Karpas-422 (cell line): ENCODE measurements around the gene THPO. TPM values are rescaled to one million over a fixed set of nuclear protein-coding genes. Genes with fewer than 3 reads are reported as not detected.

ENCODE experiments used
- DNase-seq: peaks from one replicate; pipeline ENCODE4 v3.0.0-alpha.2; 2015
- H2AFZ ChIP-seq: fragments of 200-600 bp; sonication (generic); 2 replicates; pipeline ENCODE4 v1.6.1; 2014; ENCODE audit warnings: antibody characterized with exemption, low read length, mixed read lengths
- H3K27ac ChIP-seq: fragments of 200-600 bp; sonication (generic); 2 replicates; pipeline ENCODE4 v1.5.1; 2014; ENCODE audit warnings: mild to moderate bottlenecking, low read length, moderate library complexity
- H3K27me3 ChIP-seq: fragments of 200-600 bp; sonication (generic); 2 replicates; pipeline ENCODE4 v1.6.1; 2014; ENCODE audit warnings: low read length, mixed read lengths
- H3K36me3 ChIP-seq: fragments of 200-600 bp; sonication (generic); 2 replicates; pipeline ENCODE4 v1.6.1; 2014; ENCODE audit warnings: low read length, mixed read lengths; ENCODE audit not compliant: insufficient read depth
- H3K4me1 ChIP-seq: fragments of 200-600 bp; sonication (generic); 2 replicates; pipeline ENCODE4 v1.6.1; 2014; ENCODE audit warnings: mild to moderate bottlenecking, low read length, mixed read lengths
- H3K4me2 ChIP-seq: fragments of 200-600 bp; sonication (generic); 2 replicates; pipeline ENCODE4 v1.6.1; 2014; ENCODE audit warnings: low read length, low read depth, mild to moderate bottlenecking; ENCODE audit not compliant: poor library complexity, severe bottlenecking
- H3K4me3 ChIP-seq: fragments of 200-600 bp; sonication (generic); 2 replicates; pipeline ENCODE4 v1.5.1; 2014; ENCODE audit warnings: mild to moderate bottlenecking, antibody characterized with exemption, low read length, mixed read lengths
- H3K79me2 ChIP-seq: fragments of 200-600 bp; sonication (generic); 2 replicates; pipeline ENCODE4 v1.6.1; 2014; ENCODE audit warnings: mild to moderate bottlenecking, low read length, mixed read lengths
- H3K9ac ChIP-seq: fragments of 200-600 bp; sonication (generic); 2 replicates; pipeline ENCODE4 v1.6.0; 2014; ENCODE audit warnings: low read length
- H3K9me2 ChIP-seq: fragments of 200-600 bp; sonication (generic), shearing (Covaris generic); replicated peaks from 2 replicates; pipeline ENCODE4 v1.6.0; 2014; ENCODE audit warnings: mild to moderate bottlenecking, low read length, moderate library complexity; ENCODE audit not compliant: insufficient read depth
- H3K9me3 ChIP-seq: fragments of 300-700, 200-600 bp; sonication (generic); 2 replicates; pipeline ENCODE4 v1.6.1; 2014; ENCODE audit warnings: low read length, mixed read lengths
- H4K20me1 ChIP-seq: fragments of 200-600 bp; sonication (generic); 2 replicates; pipeline ENCODE4 v1.6.1; 2014; ENCODE audit warnings: mild to moderate bottlenecking, antibody characterized with exemption, low read length, low read depth; ENCODE audit not compliant: insufficient read depth
- total RNA-seq: library from RNA; depleted of rRNA; stranded (reverse); fragments of >200 nt; shearing (Covaris generic); gene quantifications from 2 replicates; pipeline ENCODE4 v1.2.3, GENCODE V29; 2014; ENCODE audit warnings: low replicate concordance

Gene THPO
- total RNA-seq, 1 experiment from 2014 or later, result 12.5 TPM

- Histone ChIP-seq H3K36me3 (no peaks in the 10 kb centered on the region), H3K4me3 (no peak overlapping the region), H3K9me3 (no peaks in the 10 kb centered on the region), H4K20me1 (no peaks in the 10 kb centered on the region), H3K9ac (no peak overlapping the region), H3K79me2 (peaks cover 8% of the 10 kb centered on the region; the same call in 1 of the 2 replicates), H3K27me3 (no peaks in the 10 kb centered on the region), H3K4me2 (no peak overlapping the region), H2AFZ (no peak overlapping the region), H3K9me2 (no peaks in the 10 kb centered on the region), H3K27ac (no peak overlapping the region), H3K4me1 (peaks cover 13% of the 10 kb centered on the region)
- DNase-seq, result no peak
These were observed 20.5 kb downstream of the THPO start for GRCh38 chr3:184357248-184358123.

GRCh38 chr3:184355261-184356040, 22.6 kb downstream of the THPO start:
- H3K4me1 ChIP-seq, result peaks cover 5% of the 10 kb centered on the region

GRCh38 chr3:184354754-184355153, 23.3 kb downstream of the THPO start:
- Histone ChIP-seq H3K4me2 (no peak overlapping the region), H2AFZ (no peak overlapping the region), H3K9me3 (no peaks in the 10 kb centered on the region), H3K27ac (no peak overlapping the region), H3K4me1 (no peaks in the 10 kb centered on the region), H3K27me3 (no peaks in the 10 kb centered on the region), H3K79me2 (no peaks in the 10 kb centered on the region), H3K4me3 (no peak overlapping the region), H3K9ac (no peak overlapping the region; the same call in 1 of the 2 replicates), H3K9me2 (no peaks in the 10 kb centered on the region), H3K36me3 (no peaks in the 10 kb centered on the region), H4K20me1 (no peaks in the 10 kb centered on the region)
- peak; percentile 46 for DNase-seq

More at GRCh38 chr3:184355261-184356040, 22.6 kb downstream of the THPO start:
- H3K27me3 ChIP-seq, result no peaks in the 10 kb centered on the region
- H3K9me2 ChIP-seq, result no peaks in the 10 kb centered on the region
- no peak overlapping the region for H3K9ac ChIP-seq
- H3K4me3 ChIP-seq, result no peak overlapping the region
- no peak overlapping the region for H3K27ac ChIP-seq
- no peak overlapping the region for H3K4me2 ChIP-seq
- H3K9me3 ChIP-seq, result no peaks in the 10 kb centered on the region
- DNase-seq, result peak; percentile 39
- no peaks in the 10 kb centered on the region for H3K79me2 ChIP-seq
- no peaks in the 10 kb centered on the region for H3K36me3 ChIP-seq
- no peaks in the 10 kb centered on the region for H4K20me1 ChIP-seq
- no peak overlapping the region for H2AFZ ChIP-seq

- Histone ChIP-seq H3K27ac (no peak overlapping the region), H3K36me3 (no peaks in the 10 kb centered on the region), H3K9ac (no peak overlapping the region; the same call in 1 of the 2 replicates), H3K4me1 (no peaks in the 10 kb centered on the region), H3K27me3 (no peaks in the 10 kb centered on the region), H2AFZ (no peak overlapping the region), H3K9me2 (no peaks in the 10 kb centered on the region), H3K9me3 (no peaks in the 10 kb centered on the region), H3K79me2 (no peaks in the 10 kb centered on the region), H4K20me1 (no peaks in the 10 kb centered on the region), H3K4me3 (no peak overlapping the region), H3K4me2 (no peak overlapping the region)
- peak; percentile 89 for DNase-seq
These were observed 23.8 kb downstream of the THPO start for GRCh38 chr3:184354121-184354728.

GRCh38 chr3:184353546-184353941, 24.5 kb downstream of the THPO start:
- no peak for DNase-seq
- no peaks in the 10 kb centered on the region for H3K79me2 ChIP-seq
- H3K9ac ChIP-seq, result no peak overlapping the region
- no peaks in the 10 kb centered on the region for H3K4me1 ChIP-seq
- no peaks in the 10 kb centered on the region for H4K20me1 ChIP-seq
- no peaks in the 10 kb centered on the region for H3K27me3 ChIP-seq
- H3K4me2 ChIP-seq, result no peak overlapping the region
- no peak overlapping the region for H2AFZ ChIP-seq
- H3K36me3 ChIP-seq, result no peaks in the 10 kb centered on the region
- H3K9me3 ChIP-seq, result no peaks in the 10 kb centered on the region
- H3K4me3 ChIP-seq, result no peak overlapping the region
- H3K9me2 ChIP-seq, result no peaks in the 10 kb centered on the region
- no peak overlapping the region for H3K27ac ChIP-seq

- H3K36me3 ChIP-seq, result no peaks in the 10 kb centered on the region
- no peak overlapping the region for H3K4me3 ChIP-seq
- DNase-seq, result no peak
- H3K4me1 ChIP-seq, result no peaks in the 10 kb centered on the region
- no peaks in the 10 kb centered on the region for H3K9me3 ChIP-seq
- H3K27me3 ChIP-seq, result no peaks in the 10 kb centered on the region
- no peak overlapping the region for H2AFZ ChIP-seq
- no peaks in the 10 kb centered on the region for H3K79me2 ChIP-seq
- H3K9ac ChIP-seq, result no peak overlapping the region
- H3K9me2 ChIP-seq, result no peaks in the 10 kb centered on the region
- H3K27ac ChIP-seq, result no peak overlapping the region
- H4K20me1 ChIP-seq, result no peaks in the 10 kb centered on the region
- H3K4me2 ChIP-seq, result no peak overlapping the region
These were observed 25.0 kb downstream of the THPO start for GRCh38 chr3:184352897-184353545.

- Histone ChIP-seq H3K4me3 (no peak overlapping the region), H3K9ac (no peak overlapping the region)
These were observed 25.7 kb downstream of the THPO start for GRCh38 chr3:184352149-184352785.

More at GRCh38 chr3:184352149-184352785, 25.7 kb downstream of the THPO start:
- Histone ChIP-seq H3K27ac (no peak overlapping the region), H3K9me3 (no peaks in the 10 kb centered on the region), H3K27me3 (no peaks in the 10 kb centered on the region), H3K36me3 (no peaks in the 10 kb centered on the region), H3K4me2 (no peak overlapping the region), H2AFZ (no peak overlapping the region), H4K20me1 (no peaks in the 10 kb centered on the region), H3K4me1 (no peaks in the 10 kb centered on the region), H3K9me2 (no peaks in the 10 kb centered on the region), H3K79me2 (no peaks in the 10 kb centered on the region)
- DNase-seq, result no peak
